ENCODE measurements around the gene GIMAP5. TPM values are rescaled to one million over a fixed set of nuclear protein-coding genes. Genes with fewer than 3 reads are reported as not detected.

Gene GIMAP5
- total RNA-seq: 0.28 and 0.38 TPM in 2 replicates

GRCh38 chr7:150737265-150738055 is at the start of gene GIMAP5:
Gene GIMAP5, plus strand, starts transcription at chr7:150737418. Its CDS starts 3,467 bp downstream, at chr7:150740885.

GRCh38 chr7:150716368-150716767 is 20.9 kb upstream of the GIMAP5 start, which contains the start of gene GIMAP1:
Gene GIMAP1, plus strand, starts transcription at chr7:150716613. Its CDS starts 2,435 bp downstream, at chr7:150719048.

Other genes with a start within 250 kb of the GIMAP5 start
- under 0.01 and 0.19 TPM in 2 replicates for gene GIMAP7, start 222.5 kb upstream of the GIMAP5 start, total RNA-seq
- 0.56 and 0.58 TPM in 2 replicates for gene GIMAP4, start 170.0 kb upstream of the GIMAP5 start, total RNA-seq
- gene GIMAP6, start 105.0 kb upstream of the GIMAP5 start, total RNA-seq: 0.19 and 0.56 TPM in 2 replicates
- 1.2 and 2.5 TPM in 2 replicates for gene GIMAP2, start 51.7 kb upstream of the GIMAP5 start, total RNA-seq
- not detected in 2 replicates for gene GIMAP1, start 20.8 kb upstream of the GIMAP5 start, total RNA-seq
- not detected in 2 replicates for gene TMEM176B, start 62.9 kb downstream of the GIMAP5 start, total RNA-seq
- gene TMEM176A, start 63.4 kb downstream of the GIMAP5 start, total RNA-seq: not detected in 2 replicates
- gene AOC1, start 115.1 kb downstream of the GIMAP5 start, total RNA-seq: not detected in 2 replicates
- not detected in 2 replicates for gene KCNH2, start 240.9 kb downstream of the GIMAP5 start, total RNA-seq